ENCODE measurements around the gene RALGAPB. TPM values are rescaled to one million over a fixed set of nuclear protein-coding genes. Genes with fewer than 3 reads are reported as not detected.

Gene RALGAPB
- total RNA-seq, 2 donors from 2014 or later = 23.1 to 24.4 TPM

DNA sequence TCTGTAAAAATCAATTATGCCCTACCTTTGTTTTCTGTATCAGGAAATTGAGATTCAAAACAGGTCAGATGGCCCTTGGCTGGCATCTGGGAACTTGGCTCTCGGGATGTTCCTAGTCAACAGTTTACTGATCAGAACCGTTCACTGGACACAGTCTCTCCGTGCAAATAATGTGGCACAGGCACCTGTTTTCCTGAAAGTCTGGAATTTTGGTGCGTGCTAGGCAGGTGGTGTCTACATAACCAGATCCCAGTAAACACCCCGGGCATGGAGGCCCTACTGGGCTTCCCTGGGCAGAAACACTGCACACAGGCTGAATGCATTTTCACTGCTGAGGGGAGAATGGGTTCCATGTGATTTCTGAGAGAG lies 45.0 kb upstream of the RALGAPB start:
- Histone ChIP-seq H3K36me3 (replicated peaks in 1 of 2; ENCODE audit: insufficient read depth in 1 of 2, low read depth in 2 of 2) (peaks cover 7 to 70% of the 10 kb centered on the region in 2 donors), H3K9me3 (no peaks in the 10 kb centered on the region), H3K4me1 (no peaks in the 10 kb centered on the region), H3K27me3 (no peaks in the 10 kb centered on the region), H3K4me3 (no peak overlapping the region), H3K27ac (no peak overlapping the region)
- WGBS, 2 donors = 65 to 81% methylated on average over 4 to 5 of the region's 5 CpGs
- DNase-seq (no peak), ATAC-seq (no peak)
- TF ChIP-seq CTCF (IDR thresholded peaks at IDR 0.05) (no peak), POLR2A (IDR thresholded peaks at IDR 0.05) (no peak)
- intact Hi-C loops (cut with DNase I) = no loop called here

- Histone ChIP-seq H3K4me1 (peaks cover 4% of the 10 kb centered on the region), H3K36me3 (replicated peaks in 1 of 2; ENCODE audit: insufficient read depth in 1 of 2, low read depth in 2 of 2) (peaks cover 7 to 66% of the 10 kb centered on the region in 2 donors), H3K9me3 (no peaks in the 10 kb centered on the region), H3K27me3 (no peaks in the 10 kb centered on the region), H3K27ac (no peak overlapping the region), H3K4me3 (no peak overlapping the region)
- 90 to 97% methylated on average over 3 of the region's 3 CpGs for WGBS, 2 donors
- no peak for DNase-seq
- intact Hi-C loops (cut with DNase I) = no loop called here
- TF ChIP-seq POLR2A (IDR thresholded peaks at IDR 0.05) (no peak), CTCF (IDR thresholded peaks at IDR 0.05) (no peak)
- ATAC-seq = no peak
Measured at GRCh38 chr20:38428800-38429199, 43.8 kb upstream of the RALGAPB start.

DNA sequence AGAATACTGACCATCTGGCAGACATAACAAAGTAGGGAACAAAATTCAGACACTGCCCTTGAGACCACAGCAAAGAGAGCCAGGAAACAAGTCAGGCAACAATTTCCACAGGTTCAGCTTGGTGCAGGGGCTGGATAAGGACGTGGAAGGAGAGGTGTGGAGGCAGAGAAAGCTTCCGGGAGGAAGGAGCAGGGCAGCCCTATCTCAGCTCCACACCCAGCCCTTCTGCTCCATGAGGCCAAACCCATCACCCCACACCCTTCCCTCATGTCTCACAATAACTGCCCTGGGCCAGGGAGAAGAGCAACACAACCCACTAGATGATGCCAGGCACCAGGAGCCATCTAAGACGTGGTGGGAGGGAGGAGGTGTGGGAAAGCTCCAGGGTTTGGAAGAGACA lies 43.3 kb upstream of the RALGAPB start:
- TF ChIP-seq POLR2A (IDR thresholded peaks at IDR 0.05) = no peak
- no peak for TF ChIP-seq CTCF (IDR thresholded peaks at IDR 0.05)
- DNase-seq (no peak), ATAC-seq (no peak)
- Histone ChIP-seq H3K36me3 (replicated peaks in 1 of 2; ENCODE audit: insufficient read depth in 1 of 2, low read depth in 2 of 2) (peaks cover 7 to 62% of the 10 kb centered on the region in 2 donors), H3K4me3 (no peak overlapping the region), H3K4me1 (peaks cover 9% of the 10 kb centered on the region), H3K27ac (no peak overlapping the region), H3K9me3 (no peaks in the 10 kb centered on the region), H3K27me3 (no peaks in the 10 kb centered on the region)
- intact Hi-C loops (cut with DNase I) = no loop called here
- WGBS, 2 donors = 88 to 91% methylated on average over 3 of the region's 3 CpGs

- ATAC-seq (no peak), DNase-seq (no peak)
- peaks cover 2 to 48% of the 10 kb centered on the region in 2 donors for H3K36me3 ChIP-seq (replicated peaks in 1 of 2; ENCODE audit: insufficient read depth in 1 of 2, low read depth in 2 of 2)
Measured at GRCh38 chr20:38430679-38431325, 41.8 kb upstream of the RALGAPB start.

More at GRCh38 chr20:38430679-38431325, 41.8 kb upstream of the RALGAPB start:
- Histone ChIP-seq H3K4me3 (no peak overlapping the region), H3K9me3 (no peaks in the 10 kb centered on the region), H3K4me1 (peaks cover 11% of the 10 kb centered on the region), H3K27me3 (no peaks in the 10 kb centered on the region), H3K27ac (no peak overlapping the region)
- TF ChIP-seq CTCF (IDR thresholded peaks at IDR 0.05) (no peak), POLR2A (IDR thresholded peaks at IDR 0.05) (no peak)
- WGBS, 2 donors = 85 to 86% methylated on average over 5 to 8 of the region's 8 CpGs
- intact Hi-C loops (cut with DNase I) = no loop called here

Data from body of pancreas (tissue), 4 donors.